HG02623 (cell line): ENCODE measurements around the gene CHI3L2.
A peak's percentile ranks its signal among the peaks of the same experiment; 100 is the strongest.

ENCODE experiments used
- ATAC-seq: cut with Tn5 transposase; IDR thresholded peaks from one replicate; pipeline ENCODE4 v1.9.1; 2021; ENCODE audit warnings: moderate library complexity; ENCODE audit not compliant: unreplicated experiment

Gene CHI3L2

GRCh38 chr1:111220302-111220890 lies 7.1 kb upstream of the CHI3L2 start:
- no peak for ATAC-seq

- ATAC-seq: no peak
Measured at GRCh38 chr1:111221276-111221632, 6.3 kb upstream of the CHI3L2 start.

GRCh38 chr1:111221633-111222291 lies 5.8 kb upstream of the CHI3L2 start:
- ATAC-seq: peak; percentile 51

GRCh38 chr1:111222308-111223125 lies 5.0 kb upstream of the CHI3L2 start:
- ATAC-seq: no peak

- ATAC-seq: no peak
Measured at GRCh38 chr1:111223126-111223685, 4.3 kb upstream of the CHI3L2 start.

- no peak for ATAC-seq
Measured at GRCh38 chr1:111225091-111225490, 2.4 kb upstream of the CHI3L2 start.

GRCh38 chr1:111225717-111226400 lies 1.7 kb upstream of the CHI3L2 start:
- ATAC-seq: no peak

- no peak for ATAC-seq
Measured at GRCh38 chr1:111227851-111228747, 586 bp downstream of the CHI3L2 start.

GRCh38 chr1:111228748-111229126 lies 1.2 kb downstream of the CHI3L2 start:
- no peak for ATAC-seq

- ATAC-seq: no peak
Measured at GRCh38 chr1:111232134-111232533, 4.6 kb downstream of the CHI3L2 start.

- ATAC-seq: no peak
Measured at GRCh38 chr1:111234258-111234657, 6.7 kb downstream of the CHI3L2 start.

- no peak for ATAC-seq
Measured at GRCh38 chr1:111234866-111235265, 7.4 kb downstream of the CHI3L2 start.

GRCh38 chr1:111236379-111236778 lies 8.9 kb downstream of the CHI3L2 start:
- ATAC-seq: no peak

GRCh38 chr1:111236806-111237205 lies 9.3 kb downstream of the CHI3L2 start:
- no peak for ATAC-seq

GRCh38 chr1:111238056-111238795 lies 10.7 kb downstream of the CHI3L2 start:
- ATAC-seq: no peak

- ATAC-seq: no peak
Measured at GRCh38 chr1:111241797-111242196, 14.3 kb downstream of the CHI3L2 start.

- ATAC-seq: no peak
Measured at GRCh38 chr1:111242805-111243523, 15.5 kb downstream of the CHI3L2 start.

GRCh38 chr1:111247125-111247838 lies 19.8 kb downstream of the CHI3L2 start:
- ATAC-seq: no peak
